ENCODE results near the gene C11orf65.
"Not testable (repeated sequence)": the region's sequence is repeated elsewhere in the genome, so short reads cannot be mapped to it uniquely, and the experiment has no call there.

C11orf65 gene

DNA sequence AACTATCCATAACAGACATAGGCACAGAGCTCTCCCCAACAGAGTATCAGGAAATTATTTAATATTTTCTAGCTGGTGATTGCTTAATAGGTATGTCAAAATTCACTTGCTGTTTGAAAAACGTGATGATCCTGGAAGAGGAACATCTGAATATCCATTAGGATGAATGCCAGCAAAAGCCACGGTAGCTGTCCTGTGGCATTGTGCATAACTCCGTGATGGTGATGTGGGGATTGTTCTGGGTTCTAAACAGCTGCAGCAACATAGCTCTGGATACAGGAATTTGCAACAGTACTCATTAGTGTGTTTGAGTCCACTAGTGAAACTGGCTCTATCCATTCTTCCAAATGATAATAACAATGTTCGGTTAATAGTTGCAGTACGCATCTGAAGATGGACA is 78.8 kb downstream of the C11orf65 start:
- no peak for DNase-seq (ENCODE audit: extremely low read depth, low read depth)
- TF ChIP-seq, protein P1, sequence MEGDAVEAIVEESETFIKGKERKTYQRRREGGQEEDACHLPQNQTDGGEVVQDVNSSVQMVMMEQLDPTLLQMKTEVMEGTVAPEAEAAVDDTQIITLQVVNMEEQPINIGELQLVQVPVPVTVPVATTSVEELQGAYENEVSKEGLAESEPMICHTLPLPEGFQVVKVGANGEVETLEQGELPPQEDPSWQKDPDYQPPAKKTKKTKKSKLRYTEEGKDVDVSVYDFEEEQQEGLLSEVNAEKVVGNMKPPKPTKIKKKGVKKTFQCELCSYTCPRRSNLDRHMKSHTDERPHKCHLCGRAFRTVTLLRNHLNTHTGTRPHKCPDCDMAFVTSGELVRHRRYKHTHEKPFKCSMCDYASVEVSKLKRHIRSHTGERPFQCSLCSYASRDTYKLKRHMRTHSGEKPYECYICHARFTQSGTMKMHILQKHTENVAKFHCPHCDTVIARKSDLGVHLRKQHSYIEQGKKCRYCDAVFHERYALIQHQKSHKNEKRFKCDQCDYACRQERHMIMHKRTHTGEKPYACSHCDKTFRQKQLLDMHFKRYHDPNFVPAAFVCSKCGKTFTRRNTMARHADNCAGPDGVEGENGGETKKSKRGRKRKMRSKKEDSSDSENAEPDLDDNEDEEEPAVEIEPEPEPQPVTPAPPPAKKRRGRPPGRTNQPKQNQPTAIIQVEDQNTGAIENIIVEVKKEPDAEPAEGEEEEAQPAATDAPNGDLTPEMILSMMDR (IDR thresholded peaks at IDR 0.05; ENCODE audit: low read depth, low read length, missing control alignments), result no peak

DNA sequence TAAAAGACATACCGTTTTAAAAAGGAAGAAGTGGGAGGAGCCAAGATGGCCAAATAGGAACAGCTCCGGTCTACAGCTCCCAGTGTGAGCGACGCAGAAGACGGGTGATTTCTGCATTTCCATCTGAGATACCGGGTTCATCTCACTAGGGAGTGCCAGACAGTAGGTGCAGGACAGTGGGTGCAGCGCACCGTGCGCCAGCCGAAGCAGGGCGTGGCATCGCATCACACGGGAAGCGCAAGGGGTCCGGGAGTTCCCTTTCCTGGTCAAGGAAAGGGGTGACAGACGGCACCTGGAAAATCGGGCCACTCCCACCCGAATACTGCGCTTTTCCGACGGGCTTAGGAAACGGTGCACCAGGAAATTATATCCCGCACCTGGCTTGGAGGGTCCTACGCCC is 93.8 kb downstream of the C11orf65 start:
- not testable (repeated sequence) for H3K4me3 ChIP-seq (replicated peaks; ENCODE audit: low read depth, low read length); DNase-seq (ENCODE audit: extremely low read depth, low read depth)

More for the DNA sequence above, 78.8 kb downstream of the C11orf65 start:
- H3K4me3 ChIP-seq (replicated peaks; ENCODE audit: low read depth, low read length), result no peak overlapping the region

- no peak for DNase-seq (ENCODE audit: extremely low read depth, low read depth)
- H3K4me3 ChIP-seq (replicated peaks; ENCODE audit: low read depth, low read length), result no peak overlapping the region
- TF ChIP-seq, protein P1 (IDR thresholded peaks at IDR 0.05; ENCODE audit: low read depth, low read length, missing control alignments), result no peak
These were observed 96.3 kb downstream of the C11orf65 start for GRCh38 chr11:108370990-108371389.

- no peak for DNase-seq (ENCODE audit: extremely low read depth, low read depth)
- TF ChIP-seq, protein P1 (IDR thresholded peaks at IDR 0.05; ENCODE audit: low read depth, low read length, missing control alignments), result no peak
- no peak overlapping the region for H3K4me3 ChIP-seq (replicated peaks; ENCODE audit: low read depth, low read length)
These were observed 97.0 kb downstream of the C11orf65 start for GRCh38 chr11:108370315-108370714.

DNA sequence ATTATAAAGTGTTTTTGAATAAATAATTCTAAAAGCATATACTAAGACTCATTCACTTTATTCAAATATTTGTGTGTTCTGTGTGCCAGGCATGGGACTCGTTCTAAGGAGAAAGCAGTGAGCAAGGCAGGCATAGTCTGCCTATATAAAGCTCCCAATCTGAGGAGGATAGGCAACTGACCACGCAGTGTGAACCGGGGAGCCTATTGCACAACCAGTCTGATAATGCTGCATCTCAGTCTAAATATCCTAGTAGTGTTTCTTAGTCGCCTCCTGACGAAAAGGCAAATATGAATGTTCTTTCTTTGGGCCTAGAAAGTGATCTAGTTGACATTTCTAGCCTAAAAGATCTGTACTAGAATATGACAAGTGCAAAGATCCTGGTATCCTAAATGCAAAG is 98.3 kb downstream of the C11orf65 start:
- TF ChIP-seq, protein P1 (IDR thresholded peaks at IDR 0.05; ENCODE audit: low read depth, low read length, missing control alignments), result no peak
- DNase-seq (ENCODE audit: extremely low read depth, low read depth), result no peak
- H3K4me3 ChIP-seq (replicated peaks; ENCODE audit: low read depth, low read length), result no peak overlapping the region

DNA sequence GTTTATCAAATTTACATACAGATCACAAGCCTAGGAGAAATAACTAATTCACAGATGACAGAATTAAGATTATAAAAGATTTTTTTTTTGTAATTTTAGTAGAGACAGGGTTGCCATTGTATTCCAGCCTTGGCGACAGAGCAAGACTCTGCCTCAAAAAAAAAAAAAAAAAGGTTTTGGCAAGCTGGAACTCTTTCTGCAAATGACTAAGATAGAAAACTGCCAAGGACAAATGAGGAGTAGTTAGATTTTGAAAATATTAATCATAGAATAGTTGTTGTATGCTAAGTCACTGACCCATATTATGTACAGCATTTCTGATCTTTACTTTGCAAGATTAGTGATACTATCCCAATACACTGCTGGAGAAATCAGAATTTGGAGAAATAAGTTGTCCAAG is 99.2 kb downstream of the C11orf65 start:
- TF ChIP-seq, protein P1 (IDR thresholded peaks at IDR 0.05; ENCODE audit: low read depth, low read length, missing control alignments), result no peak
- no peak overlapping the region for H3K4me3 ChIP-seq (replicated peaks; ENCODE audit: low read depth, low read length)
- no peak for DNase-seq (ENCODE audit: extremely low read depth, low read depth)

DNA sequence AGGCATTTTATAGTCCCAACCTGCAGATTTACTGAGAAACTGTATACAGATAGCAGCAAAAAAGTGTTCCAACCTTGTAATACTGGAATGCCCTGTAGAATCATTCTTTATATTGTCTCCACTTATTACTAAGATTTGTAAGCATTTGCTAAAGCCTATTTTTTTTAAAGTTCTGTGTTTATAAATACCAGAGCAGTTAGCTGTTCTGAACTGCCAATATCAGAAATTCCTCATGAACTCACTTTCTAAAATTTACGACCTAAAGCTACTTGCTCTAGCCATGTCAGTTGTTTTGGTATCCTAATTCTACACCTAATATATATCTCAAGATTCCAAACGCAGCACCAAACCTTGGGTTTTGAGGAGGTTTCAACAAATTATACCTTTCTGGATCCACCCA is 103.2 kb downstream of the C11orf65 start:
- TF ChIP-seq, protein P1 (IDR thresholded peaks at IDR 0.05; ENCODE audit: low read depth, low read length, missing control alignments), result no peak
- H3K4me3 ChIP-seq (replicated peaks; ENCODE audit: low read depth, low read length), result no peak overlapping the region
- DNase-seq (ENCODE audit: extremely low read depth, low read depth), result no peak

Data from HFF-Myc (cell line).